Right atrium auricular region (tissue), 2 donors: Measurements from ENCODE around the gene DDX55. TPM values are rescaled to one million over a fixed set of nuclear protein-coding genes. Genes with fewer than 3 reads are reported as not detected.

Source experiments
- DNase-seq: peaks from one replicate; pipeline ENCODE4 v3.0.0-alpha.2; 2019; ENCODE audit warnings: low spot score
- H3K27ac ChIP-seq, 2 donors: fragments of 200-600 bp; sonication (generic); 1 replicate in 1 of 2; 2 replicates in 1 of 2; pipeline ENCODE4 v1.5.1; 2016 to 2019
- H3K27me3 ChIP-seq, 2 donors: fragments of 200-600 bp; sonication (generic); one replicate each; pipeline versions ENCODE4 v1.5.1 to v1.6.0; 2017 to 2019
- H3K36me3 ChIP-seq: fragments of 200-600 bp; sonication (generic); one replicate; pipeline ENCODE4 v1.5.1; 2016
- H3K4me1 ChIP-seq, 2 donors: fragments of 200-600 bp; sonication (generic); one replicate each; pipeline versions ENCODE4 v1.5.1 to v1.6.0; 2017 to 2019
- H3K4me3 ChIP-seq, 2 donors: fragments of 200-600 bp; sonication (generic); 1 replicate in 1 of 2; 2 replicates in 1 of 2; pipeline ENCODE4 v1.5.1; 2017 to 2019; ENCODE audit warnings: mild to moderate bottlenecking in 1 of 2, moderate library complexity in 1 of 2
- H3K9me3 ChIP-seq, 2 donors: fragments of 200-600 bp; sonication (generic); one replicate each; pipeline ENCODE4 v1.5.1; 2019
- CTCF ChIP-seq, 2 donors: fragments of 200-600 bp; sonication (generic); IDR thresholded peaks; one replicate each; pipeline ENCODE4 v1.5.1; 2019; ENCODE audit warnings: antibody characterized with exemption in 2 of 2
- total RNA-seq, 2 donors: library from RNA; depleted of rRNA; stranded (reverse); fragments of >200 nt; gene quantifications; one replicate each; pipeline ENCODE4 v1.1.0, GENCODE V29; 2016

Gene DDX55
- total RNA-seq, 2 donors from 2014 or later: 7.2 to 7.5 TPM

- H3K27me3 ChIP-seq: no peaks in the 10 kb centered on the region
Measured at GRCh38 chr12:123607756-123608155, 5.9 kb downstream of the DDX55 start.

GRCh38 chr12:123608182-123608581 is 6.3 kb downstream of the DDX55 start:
- H3K27ac ChIP-seq: no peak overlapping the region
- no peak for TF ChIP-seq CTCF (IDR thresholded peaks at IDR 0.05)
- no peaks in the 10 kb centered on the region for H3K4me1 ChIP-seq
- no peaks in the 10 kb centered on the region for H3K27me3 ChIP-seq
- DNase-seq: no peak
- H3K4me3 ChIP-seq: no peak overlapping the region
- H3K36me3 ChIP-seq: peaks cover 67% of the 10 kb centered on the region
- no peaks in the 10 kb centered on the region for H3K9me3 ChIP-seq

More at GRCh38 chr12:123607756-123608155, 5.9 kb downstream of the DDX55 start:
- Histone ChIP-seq H3K27ac (no peak overlapping the region), H3K36me3 (peaks cover 63% of the 10 kb centered on the region), H3K4me1 (peaks cover 0 to 4% of the 10 kb centered on the region in 2 donors), H3K4me3 (no peak overlapping the region), H3K9me3 (no peaks in the 10 kb centered on the region)
- no peak for TF ChIP-seq CTCF (IDR thresholded peaks at IDR 0.05)
- no peak for DNase-seq

GRCh38 chr12:123614110-123614509 is 12.2 kb downstream of the DDX55 start:
- Histone ChIP-seq H3K4me3 (no peak overlapping the region), H3K36me3 (peaks cover 81% of the 10 kb centered on the region), H3K27me3 (no peaks in the 10 kb centered on the region), H3K9me3 (no peaks in the 10 kb centered on the region), H3K27ac (peak overlapping the region in 1 of 2 donors; percentile 63), H3K4me1 (peaks cover 0 to 13% of the 10 kb centered on the region in 2 donors)
- no peak for DNase-seq
- TF ChIP-seq CTCF (IDR thresholded peaks at IDR 0.05): no peak

- H3K9me3 ChIP-seq: no peaks in the 10 kb centered on the region
- H3K36me3 ChIP-seq: peaks cover 83% of the 10 kb centered on the region
- peak overlapping the region; percentile 17 to 63 for H3K27ac ChIP-seq
- peaks cover 0 to 13% of the 10 kb centered on the region in 2 donors for H3K4me1 ChIP-seq
- no peaks in the 10 kb centered on the region for H3K27me3 ChIP-seq
- H3K4me3 ChIP-seq: no peak overlapping the region
- no peak for DNase-seq
- no peak for TF ChIP-seq CTCF (IDR thresholded peaks at IDR 0.05)
Measured at GRCh38 chr12:123614531-123614930, 12.6 kb downstream of the DDX55 start.

GRCh38 chr12:123617144-123617543 is 15.2 kb downstream of the DDX55 start:
- no peak for DNase-seq
- peaks cover 84% of the 10 kb centered on the region for H3K36me3 ChIP-seq
- no peaks in the 10 kb centered on the region for H3K9me3 ChIP-seq
- H3K27me3 ChIP-seq: no peaks in the 10 kb centered on the region
- no peak overlapping the region for H3K4me3 ChIP-seq
- H3K4me1 ChIP-seq: peaks cover 0 to 13% of the 10 kb centered on the region in 2 donors
- no peak for TF ChIP-seq CTCF (IDR thresholded peaks at IDR 0.05)
- H3K27ac ChIP-seq: no peak overlapping the region

GRCh38 chr12:123617580-123617979 is 15.7 kb downstream of the DDX55 start:
- no peak overlapping the region for H3K4me3 ChIP-seq
- H3K36me3 ChIP-seq: peaks cover 86% of the 10 kb centered on the region
- no peaks in the 10 kb centered on the region for H3K9me3 ChIP-seq
- H3K27me3 ChIP-seq: no peaks in the 10 kb centered on the region
- DNase-seq: no peak
- no peak for TF ChIP-seq CTCF (IDR thresholded peaks at IDR 0.05)
- no peak overlapping the region for H3K27ac ChIP-seq
- peaks cover 0 to 13% of the 10 kb centered on the region in 2 donors for H3K4me1 ChIP-seq
